SK-N-SH (cell line): ENCODE results near the gene MICALL1. TPM values are rescaled to one million over a fixed set of nuclear protein-coding genes. Genes with fewer than 3 reads are reported as not detected.

Experiments used
- CTCF ChIA-PET: fragments of 300-600, 350-600 bp; formaldehyde crosslinking; extraction: SDS; loops from one replicate; lab custom pipeline; 2021; lab: Yijun Ruan, JAX
- POLR2A ChIA-PET: fragments of 350-600 bp; sonication (Branson Sonifier 250); formaldehyde crosslinking; extraction: SDS; loops from one replicate; lab custom pipeline; 2020; ENCODE audit warnings: antibody characterized with exemption, inconsistent platforms; lab: Yijun Ruan, JAX
- DNase-seq: peaks from one replicate; pipeline ENCODE4 v3.0.0; 2012
- H2AFZ ChIP-seq: fragments of 200-600 bp; sonication (generic); 2 replicates; pipeline ENCODE4 v1.8.1; 2016; ENCODE audit warnings: antibody characterized with exemption, mild to moderate bottlenecking, low read depth
- H3F3A ChIP-seq: fragments of 200-600 bp; sonication (generic); replicated peaks from 2 replicates; pipeline ENCODE3; 2016; ENCODE audit warnings: antibody characterized with exemption, mild to moderate bottlenecking; ENCODE audit not compliant: insufficient read depth
- H3K27ac ChIP-seq, 2 experiments: fragments of 200-500 bp in 1 of 2; fragments of 200-600 bp in 1 of 2; sonication (Bioruptor generic) in 1 of 2; sonication (generic), shearing (Covaris generic) in 1 of 2; 2 replicates each; pipeline versions ENCODE4 v1.5.1 to v1.6.1; 2014 to 2016; ENCODE audit warnings: low read depth in 2 of 2, inconsistent platforms in 1 of 2, low read length in 1 of 2, mild to moderate bottlenecking in 1 of 2, mixed read lengths in 1 of 2
- H3K27me3 ChIP-seq: fragments of 200-600 bp; sonication (generic), shearing (Covaris generic); 2 replicates; pipeline ENCODE4 v1.6.1; 2016; ENCODE audit warnings: mixed run types; ENCODE audit not compliant: insufficient read depth
- H3K36me3 ChIP-seq, 2 experiments: fragments of 200-500 bp in 1 of 2; fragments of 200-600 bp in 1 of 2; sonication (Bioruptor generic) in 1 of 2; sonication (generic) in 1 of 2; replicated peaks in 1 of 2; 2 replicates each; pipeline versions ENCODE3 to v1.5.1; 2014 to 2016; ENCODE audit warnings: low read length in 1 of 2, mild to moderate bottlenecking in 1 of 2; ENCODE audit not compliant: insufficient read depth in 2 of 2, control insufficient read depth in 1 of 2
- H3K4me1 ChIP-seq, 2 experiments: fragments of 200-500 bp in 1 of 2; fragments of 200-600 bp in 1 of 2; sonication (Bioruptor generic) in 1 of 2; sonication (generic), shearing (Covaris generic) in 1 of 2; 2 replicates each; pipeline versions ENCODE4 v1.5.1 to v1.6.1; 2014 to 2016; ENCODE audit warnings: low read depth in 1 of 2, low read length in 1 of 2, mixed run types in 1 of 2; ENCODE audit not compliant: insufficient read depth in 2 of 2, control insufficient read depth in 1 of 2
- H3K4me2 ChIP-seq: fragments of 200-600 bp; sonication (generic), shearing (Covaris generic); 2 replicates; pipeline ENCODE4 v1.6.1; 2017; ENCODE audit warnings: mixed run types
- H3K4me3 ChIP-seq, 2 experiments: fragments of 200-500 bp in 1 of 2; fragments of 200-600 bp in 1 of 2; sonication (Bioruptor generic) in 1 of 2; sonication (generic), shearing (Covaris generic) in 1 of 2; 2 replicates each; pipeline versions ENCODE4 v1.5.1 to v1.8.1; 2014 to 2016; ENCODE audit warnings: low read depth in 2 of 2, inconsistent platforms in 1 of 2, low read length in 1 of 2, mild to moderate bottlenecking in 1 of 2, mixed read lengths in 1 of 2, moderate library complexity in 1 of 2
- H3K79me2 ChIP-seq: fragments of 200-600 bp; sonication (generic); 2 replicates; pipeline ENCODE4 v1.8.1; 2017; ENCODE audit warnings: mild to moderate bottlenecking; ENCODE audit not compliant: insufficient read depth
- H3K9ac ChIP-seq: fragments of 200-600 bp; sonication (generic); 2 replicates; pipeline ENCODE4 v1.6.1; 2017; ENCODE audit warnings: mixed run types
- H3K9me2 ChIP-seq: fragments of 200-600 bp; sonication (generic); 2 replicates; pipeline ENCODE4 v1.6.1; 2017; ENCODE audit warnings: mixed run types
- H3K9me3 ChIP-seq: fragments of 200-600 bp; sonication (generic); 2 replicates; pipeline ENCODE4 v1.6.1; 2017; ENCODE audit warnings: mixed run types, mild to moderate bottlenecking, moderate library complexity
- H4K20me1 ChIP-seq: fragments of 200-600 bp; sonication (generic); 2 replicates; pipeline ENCODE4 v1.6.1; 2017; ENCODE audit warnings: mild to moderate bottlenecking, mixed run types; ENCODE audit not compliant: insufficient read depth
- EP300 ChIP-seq, 2 experiments: IDR thresholded peaks; 2 replicates each; pipeline versions ENCODE4 v1.4.0 to v1.6.1; 2012; ENCODE audit warnings: borderline replicate concordance in 1 of 2, low read depth in 1 of 2, low read length in 1 of 2
- FOSL2 ChIP-seq: IDR thresholded peaks from 2 replicates; pipeline ENCODE4 v1.4.0; 2012; ENCODE audit warnings: low read depth, mild to moderate bottlenecking, moderate library complexity, borderline replicate concordance
- POLR2AphosphoS5 ChIP-seq: IDR thresholded peaks from 2 replicates; pipeline ENCODE4 v1.6.1; 2012; ENCODE audit warnings: low read depth, low read length
- REST ChIP-seq: IDR thresholded peaks from 2 replicates; pipeline ENCODE4 v1.6.1; 2012; ENCODE audit warnings: mild to moderate bottlenecking, low read depth, low read length, moderate library complexity
- TCF12 ChIP-seq: IDR thresholded peaks from 2 replicates; pipeline ENCODE4 v1.4.0; 2012
- WGBS: methylation state at CpG from one replicate; pipeline ENCODE4 v1.1.6; 2017; ENCODE audit warnings: low lambda C conversion rate; 5-methylcytosine and 5-hydroxymethylcytosine counted together
- polyA plus RNA-seq, 3 experiments: library from polyadenylated mRNA; depleted of rRNA; stranded (reverse); fragments of >200 nt; gene quantifications; 2 replicates each; pipeline ENCODE4 v1.2.3, GENCODE V29; 2012
- TF ChIP-seq, protein P1 (sequence below): fragments of 150-350 bp; IDR thresholded peaks from 2 replicates; pipeline ENCODE4 v1.6.1; 2016; ENCODE audit warnings: mild to moderate bottlenecking, low read depth, low read length
- TF ChIP-seq, protein P2 (sequence below): IDR thresholded peaks from 2 replicates; pipeline ENCODE4 v1.4.0; 2012; ENCODE audit warnings: low read depth

The MICALL1 gene
- polyA plus RNA-seq, 1 of the 3 experiments (the other 2 are of a cell fraction) = 12.9 TPM

DNA sequence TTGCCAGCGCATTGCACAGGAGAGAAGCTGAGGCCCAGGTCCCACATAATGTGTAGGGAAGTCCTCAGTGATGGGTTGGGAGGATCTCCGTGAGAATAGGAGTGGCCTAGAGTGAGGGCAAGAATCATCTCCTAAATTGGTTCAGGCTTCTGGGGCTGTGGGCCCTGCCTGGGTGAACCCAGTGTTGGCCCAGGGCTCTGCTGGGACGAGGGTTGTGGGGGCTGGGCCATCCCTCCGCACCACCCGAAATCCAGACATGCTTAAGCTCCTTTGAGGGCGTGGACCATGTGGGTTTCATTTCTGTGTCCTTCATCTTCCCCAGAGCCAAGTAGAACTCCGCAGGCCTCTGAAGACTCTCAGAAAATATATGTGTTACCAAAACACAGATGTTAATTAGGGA, 3.7 kb downstream of the MICALL1 start:
- H3K79me2 ChIP-seq = peaks cover 62% of the 10 kb centered on the region

GRCh38 chr22:37910890-37911672, 5.0 kb downstream of the MICALL1 start:
- POLR2A ChIA-PET = interaction anchor here (0.6 kb wide), 1 partner anchor 19 kb away, joined by 3 read pairs; no protein-coding TSS in a partner anchor
- WGBS = 90% methylated on average over 11 of the region's 15 CpGs

More for the DNA sequence above, 3.7 kb downstream of the MICALL1 start:
- H3K9me2 ChIP-seq = no peaks in the 10 kb centered on the region
- H3K9me3 ChIP-seq = no peaks in the 10 kb centered on the region
- H3K4me3 ChIP-seq = no peak overlapping the region
- H3K9ac ChIP-seq = no peak overlapping the region
- peaks cover 40% of the 10 kb centered on the region for H4K20me1 ChIP-seq
- no peak overlapping the region for H3K27ac ChIP-seq
- H3K36me3 ChIP-seq = peaks cover 0 to under 1% of the 10 kb centered on the region in 2 experiments
- CTCF ChIA-PET = interaction anchor here (1.4 kb wide), 1 partner anchor 14 kb away, joined by 3 read pairs; no protein-coding TSS in a partner anchor
- TF ChIP-seq TCF12 = no peak
- TF ChIP-seq, protein P1, sequence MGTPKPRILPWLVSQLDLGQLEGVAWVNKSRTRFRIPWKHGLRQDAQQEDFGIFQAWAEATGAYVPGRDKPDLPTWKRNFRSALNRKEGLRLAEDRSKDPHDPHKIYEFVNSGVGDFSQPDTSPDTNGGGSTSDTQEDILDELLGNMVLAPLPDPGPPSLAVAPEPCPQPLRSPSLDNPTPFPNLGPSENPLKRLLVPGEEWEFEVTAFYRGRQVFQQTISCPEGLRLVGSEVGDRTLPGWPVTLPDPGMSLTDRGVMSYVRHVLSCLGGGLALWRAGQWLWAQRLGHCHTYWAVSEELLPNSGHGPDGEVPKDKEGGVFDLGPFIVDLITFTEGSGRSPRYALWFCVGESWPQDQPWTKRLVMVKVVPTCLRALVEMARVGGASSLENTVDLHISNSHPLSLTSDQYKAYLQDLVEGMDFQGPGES = no peak
- TF ChIP-seq, protein P2, sequence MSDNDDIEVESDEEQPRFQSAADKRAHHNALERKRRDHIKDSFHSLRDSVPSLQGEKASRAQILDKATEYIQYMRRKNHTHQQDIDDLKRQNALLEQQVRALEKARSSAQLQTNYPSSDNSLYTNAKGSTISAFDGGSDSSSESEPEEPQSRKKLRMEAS = no peak
- no peak for TF ChIP-seq EP300 (IDR thresholded peaks at IDR 0.05; ENCODE audit: borderline replicate concordance in 1 of 2, low read depth in 1 of 2, low read length in 1 of 2)
- H3F3A ChIP-seq = peaks cover 10% of the 10 kb centered on the region
- H3K4me2 ChIP-seq = no peak overlapping the region
- peaks cover 4 to 18% of the 10 kb centered on the region in 2 experiments; a peak in 3 of 4 replicates for H3K4me1 ChIP-seq
- no peak for DNase-seq
- no peaks in the 10 kb centered on the region for H3K27me3 ChIP-seq
- POLR2A ChIA-PET = no interaction called here
- H2AFZ ChIP-seq = no peak overlapping the region
- WGBS = 92% methylated on average over 3 of the region's 7 CpGs

More at GRCh38 chr22:37910890-37911672, 5.0 kb downstream of the MICALL1 start:
- H3K4me2 ChIP-seq = no peak overlapping the region
- CTCF ChIA-PET = interaction anchor here (1.1 to 1.4 kb wide), 2 partner anchors 15 to 48 kb away, joined by 3 to 5 read pairs; no protein-coding TSS in a partner anchor
- no peaks in the 10 kb centered on the region for H3F3A ChIP-seq
- no peaks in the 10 kb centered on the region for H3K9me3 ChIP-seq
- no peak overlapping the region for H3K4me3 ChIP-seq
- peaks cover 0 to 11% of the 10 kb centered on the region in 2 experiments for H3K36me3 ChIP-seq
- H3K4me1 ChIP-seq = peaks cover 0 to 11% of the 10 kb centered on the region in 2 experiments; a peak in 1 of 4 replicates
- no peak for TF ChIP-seq FOSL2
- no peak for TF ChIP-seq REST
- no peak for TF ChIP-seq POLR2AphosphoS5
- TF ChIP-seq, all 33 proteins: peak for 0
- no peak for DNase-seq
- Histone ChIP-seq H4K20me1 (peaks cover 40% of the 10 kb centered on the region), H3K9me2 (no peaks in the 10 kb centered on the region), H2AFZ (no peak overlapping the region), H3K9ac (no peak overlapping the region), H3K27me3 (no peaks in the 10 kb centered on the region), H3K27ac (no peak overlapping the region), H3K79me2 (peaks cover 62% of the 10 kb centered on the region)
